Adipose tissue (tissue), 3 donors: Measurements from ENCODE around the gene LMTK3. TPM values are rescaled to one million over a fixed set of nuclear protein-coding genes. Genes with fewer than 3 reads are reported as not detected.

Source experiments
- H3K27ac ChIP-seq: one replicate; pipeline ENCODE4 v1.5.1; 2013; ENCODE audit warnings: low read depth, low read length
- WGBS, 3 donors: extraction: QIAGEN DNeasy Blood & Tissue Kit; methylation state at CpG; one replicate each; pipeline ENCODE4 v1.1.7; 2013; 5-methylcytosine and 5-hydroxymethylcytosine counted together
- polyA plus RNA-seq, 3 donors: library from polyadenylated mRNA; stranded (reverse); fragments of 200-250 nt; gene quantifications; one replicate each; pipeline ENCODE4 v1.2.3, GENCODE V29; 2013
- donor health status: healthy with polysubstance abuse.
- donor health status: Bipolar disorder and iron deficiency.
- donor health status: healthy.

Gene LMTK3
- polyA plus RNA-seq, 3 donors = 0.22 to 1.6 (median 0.22) TPM

DNA sequence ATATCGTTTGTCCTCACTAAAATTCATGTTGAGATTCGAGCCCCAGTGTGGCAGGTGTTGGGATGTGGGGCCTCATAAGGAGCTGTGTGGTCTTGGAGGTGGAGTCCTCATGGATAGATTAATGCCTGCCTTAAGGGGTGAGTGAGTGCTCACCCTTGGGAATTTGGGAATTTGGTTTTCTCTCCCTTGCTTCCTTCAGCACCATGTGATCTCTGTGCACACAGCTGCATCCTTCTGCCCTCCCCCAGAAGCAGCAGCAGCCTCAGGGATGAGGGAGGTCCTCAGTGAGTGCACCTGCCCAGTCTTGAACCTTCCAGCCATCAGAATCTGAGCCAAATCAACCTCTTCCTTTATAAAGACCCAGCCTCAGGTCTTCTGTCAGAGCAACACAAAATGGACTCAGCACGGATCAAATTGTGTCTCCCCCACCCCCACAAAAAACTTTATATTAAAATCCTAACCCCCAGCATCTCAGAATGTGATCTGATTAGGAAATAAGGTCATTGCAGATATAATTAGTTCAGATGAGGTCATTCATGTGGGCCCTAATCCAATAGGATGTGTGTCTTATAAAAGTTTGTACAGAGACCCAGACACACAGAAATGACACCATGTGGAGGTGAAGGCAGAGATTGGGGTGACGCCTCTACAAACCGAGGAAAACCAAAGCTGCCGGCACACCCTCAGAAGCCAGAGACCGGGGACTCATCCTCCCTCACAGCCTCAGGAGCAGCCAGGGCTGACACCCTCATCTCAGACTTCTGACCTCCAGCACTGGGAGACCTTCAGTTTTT lies 29.6 kb downstream of the LMTK3 start:
- WGBS, 3 donors = 59 to 75% (median 71%) methylated on average over 7 of the region's 7 CpGs
- H3K27ac ChIP-seq = no peak overlapping the region

DNA sequence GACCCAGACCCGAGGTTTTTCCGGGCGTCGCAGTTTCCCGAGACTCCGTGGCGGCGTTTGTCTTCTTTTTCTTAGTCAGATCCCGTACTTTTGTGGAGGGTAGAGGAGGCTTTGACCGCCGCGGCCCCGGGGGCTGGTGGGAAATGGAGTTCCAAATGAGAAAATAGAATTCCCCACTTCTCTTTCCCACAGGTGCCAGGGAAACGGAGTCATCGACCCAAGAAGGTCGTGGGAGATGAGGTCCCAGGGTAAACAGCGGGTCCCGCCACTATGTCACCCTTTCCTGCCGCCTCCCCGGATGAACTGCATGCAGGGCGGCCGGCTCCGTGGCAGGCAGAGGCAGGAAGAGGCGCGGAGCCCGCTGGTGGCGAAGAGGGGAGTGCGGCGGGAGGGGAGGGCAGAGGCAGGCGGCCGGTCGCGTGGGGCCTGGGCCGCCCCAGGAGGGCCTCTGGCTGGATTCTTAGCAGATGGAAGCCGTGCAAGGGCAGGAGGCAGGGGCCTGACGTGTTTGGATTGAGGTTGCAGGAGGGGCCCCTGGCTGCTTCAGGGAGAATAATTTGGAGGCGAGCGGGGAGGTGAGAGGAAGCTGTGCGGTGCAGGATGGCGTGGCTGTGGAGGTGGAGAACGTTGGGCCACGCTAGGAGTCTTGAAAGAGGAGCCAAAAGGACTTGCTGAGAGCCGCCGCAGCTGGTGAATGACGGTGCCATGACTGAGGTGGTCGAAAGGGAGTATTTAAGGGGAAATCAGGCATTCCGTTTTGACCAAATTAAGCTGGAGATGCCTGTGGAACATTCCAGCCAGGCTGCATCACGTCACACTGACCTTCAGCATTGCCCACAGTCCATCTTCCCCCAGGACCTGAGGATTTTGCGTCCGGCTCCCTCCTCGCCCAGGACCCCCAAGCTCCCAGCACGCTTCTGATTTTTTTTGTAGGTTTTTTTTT lies 30.8 kb downstream of the LMTK3 start:
- WGBS, 3 donors = 10 to 18% (median 11%) methylated on average over 49 to 52 of the region's 52 CpGs

DNA sequence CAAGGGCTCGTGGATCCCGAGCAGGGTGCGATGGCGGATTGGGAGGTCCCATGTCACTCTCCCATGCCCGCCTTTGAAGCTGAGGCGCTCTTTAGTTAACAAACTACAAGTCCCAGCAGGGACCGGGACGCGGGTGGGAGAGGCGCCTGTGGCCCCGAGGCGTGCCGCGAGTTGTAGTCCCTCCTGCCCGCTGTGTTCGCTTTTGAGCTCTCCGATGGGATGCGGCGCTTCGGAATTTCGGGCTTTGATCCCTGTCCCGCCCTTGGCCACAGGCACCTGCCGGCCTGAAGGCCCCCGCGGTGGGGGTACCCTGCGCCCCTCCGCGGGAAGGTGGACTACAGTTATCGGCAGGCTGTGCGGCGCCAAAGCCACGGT lies 31.5 kb downstream of the LMTK3 start:
- 14 to 19% (median 18%) methylated on average over 31 to 32 of the region's 32 CpGs for WGBS, 3 donors

More for the DNA sequence above, 30.8 kb downstream of the LMTK3 start:
- no peak overlapping the region for H3K27ac ChIP-seq

DNA sequence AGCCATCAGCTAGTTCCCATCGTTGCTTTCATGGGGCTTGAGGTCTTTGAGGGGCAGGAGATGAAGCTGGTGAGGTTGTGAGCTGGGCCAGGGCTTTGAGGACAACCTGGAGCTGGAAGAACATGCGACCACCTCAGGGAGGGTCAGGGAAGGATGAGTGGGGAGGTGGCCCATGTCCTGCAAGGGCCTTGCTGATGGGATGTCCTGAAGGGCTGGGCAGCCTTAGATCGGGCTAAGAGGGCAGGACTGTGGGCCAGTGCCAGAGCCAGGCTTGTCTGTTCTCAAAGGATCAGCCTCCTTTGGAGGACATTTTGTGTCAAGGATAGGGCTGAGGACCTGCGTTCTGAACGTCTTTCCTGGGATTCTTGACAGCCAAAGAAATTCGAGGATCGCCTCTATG lies 31.9 kb downstream of the LMTK3 start:
- no peak overlapping the region for H3K27ac ChIP-seq
- WGBS, 3 donors = 80 to 82% (median 81%) methylated on average over 7 of the region's 7 CpGs

More for the DNA sequence above, 31.5 kb downstream of the LMTK3 start:
- no peak overlapping the region for H3K27ac ChIP-seq

DNA sequence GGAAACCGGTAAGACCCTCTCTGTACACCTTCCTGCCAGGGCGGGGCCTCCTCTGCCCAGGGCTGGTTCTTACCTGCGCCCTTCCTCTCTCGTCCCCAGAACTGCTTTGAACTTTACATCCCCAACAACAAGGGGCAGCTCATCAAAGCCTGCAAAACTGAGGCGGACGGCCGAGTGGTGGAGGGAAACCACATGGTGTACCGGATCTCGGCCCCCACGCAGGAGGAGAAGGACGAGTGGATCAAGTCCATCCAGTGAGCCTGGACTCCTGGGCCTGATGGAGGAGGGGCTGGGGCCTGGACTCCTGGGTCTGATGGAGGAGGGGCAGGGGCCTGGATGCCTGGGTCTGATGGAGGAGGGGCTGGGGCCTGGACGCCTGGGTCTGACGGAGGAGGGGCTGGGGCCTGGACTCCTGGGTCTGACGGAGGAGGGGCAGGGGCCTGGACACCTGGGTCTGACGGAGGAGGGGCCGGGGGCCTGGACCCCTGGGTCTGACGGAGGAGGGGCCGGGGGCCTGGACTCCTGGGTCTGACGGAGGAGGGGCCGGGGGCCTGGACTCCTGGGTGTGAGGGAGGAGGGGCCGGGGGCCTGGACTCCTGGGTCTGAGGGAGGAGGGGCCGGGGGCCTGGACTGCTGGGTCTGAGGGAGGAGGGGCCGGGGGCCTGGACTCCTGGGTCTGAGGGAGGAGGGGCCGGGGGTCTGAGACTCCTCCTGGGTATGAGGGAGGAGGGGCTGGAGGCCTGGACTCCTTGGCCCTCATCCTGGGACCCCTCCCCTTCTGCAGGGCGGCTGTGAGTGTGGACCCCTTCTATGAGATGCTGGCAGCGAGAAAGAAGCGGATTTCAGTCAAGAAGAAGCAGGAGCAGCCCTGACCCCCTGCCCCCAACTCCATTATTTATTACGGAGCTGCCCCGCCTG lies 33.0 kb downstream of the LMTK3 start:
- H3K27ac ChIP-seq = no peak overlapping the region
- WGBS, 3 donors = 83 to 86% (median 84%) methylated on average over 22 to 29 of the region's 29 CpGs

DNA sequence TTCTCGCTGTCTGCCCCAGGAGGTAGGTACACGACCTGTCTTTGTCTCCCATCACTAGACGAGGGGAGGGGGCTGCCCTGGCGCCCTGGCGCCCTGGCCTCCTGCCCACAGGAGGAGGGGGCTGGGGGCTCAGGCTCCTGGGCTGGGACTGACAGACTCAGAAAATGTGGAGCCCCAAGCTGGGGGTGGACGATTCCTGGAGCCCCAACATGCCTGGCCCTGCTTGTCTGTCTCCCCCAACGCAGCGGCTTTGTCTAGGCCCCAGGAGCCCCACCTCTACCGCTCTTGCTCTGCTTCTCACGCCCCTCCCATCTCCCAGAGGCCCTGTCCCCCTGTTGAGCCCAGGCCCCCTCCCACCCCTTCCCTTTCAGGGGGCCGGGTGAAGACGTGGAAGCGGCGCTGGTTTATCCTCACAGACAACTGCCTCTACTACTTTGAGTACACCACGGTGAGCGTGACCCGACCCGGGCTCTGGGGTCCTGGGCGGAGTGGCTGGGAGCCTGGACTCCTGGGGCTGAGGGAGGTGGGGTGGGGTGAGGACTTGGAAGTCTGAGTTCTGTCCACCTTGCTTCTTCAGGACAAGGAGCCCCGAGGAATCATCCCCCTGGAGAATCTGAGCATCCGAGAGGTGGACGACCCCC lies 33.8 kb downstream of the LMTK3 start:
- H3K27ac ChIP-seq = no peak overlapping the region
- 77 to 91% (median 85%) methylated on average over 20 to 22 of the region's 22 CpGs for WGBS, 3 donors

DNA sequence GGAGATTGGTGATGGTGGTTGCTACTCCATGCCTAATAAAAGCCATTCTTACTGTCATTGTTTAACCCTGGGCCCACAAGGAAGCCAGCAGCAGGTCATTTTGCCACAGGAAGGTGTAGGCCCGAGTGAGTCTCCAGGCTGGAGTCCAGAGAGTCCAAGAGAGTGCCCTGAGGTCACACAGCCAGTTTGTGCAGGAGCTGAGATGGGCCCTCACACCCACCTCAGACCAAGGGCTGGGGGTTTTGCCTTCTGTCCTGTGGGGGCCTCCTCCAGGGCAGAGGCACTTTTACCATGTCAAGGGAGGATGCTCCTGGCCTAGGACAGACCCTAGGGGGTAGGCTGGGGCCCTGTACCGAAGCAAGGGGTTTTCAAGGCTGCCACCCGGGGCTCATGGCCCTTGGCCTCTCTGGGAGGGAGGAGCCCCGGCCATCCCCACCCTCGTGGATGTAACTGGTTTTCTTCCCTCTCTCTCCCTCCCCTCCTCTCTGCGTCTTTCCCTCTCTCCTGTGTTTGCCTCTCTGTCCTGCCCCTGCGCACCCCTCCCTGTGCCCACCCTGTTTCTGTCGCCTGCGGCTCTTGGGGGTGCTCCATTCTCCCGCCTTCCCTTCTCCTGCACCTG lies 34.5 kb downstream of the LMTK3 start:
- H3K27ac ChIP-seq = no peak overlapping the region
- 74 to 82% (median 76%) methylated on average over 10 of the region's 10 CpGs for WGBS, 3 donors

DNA sequence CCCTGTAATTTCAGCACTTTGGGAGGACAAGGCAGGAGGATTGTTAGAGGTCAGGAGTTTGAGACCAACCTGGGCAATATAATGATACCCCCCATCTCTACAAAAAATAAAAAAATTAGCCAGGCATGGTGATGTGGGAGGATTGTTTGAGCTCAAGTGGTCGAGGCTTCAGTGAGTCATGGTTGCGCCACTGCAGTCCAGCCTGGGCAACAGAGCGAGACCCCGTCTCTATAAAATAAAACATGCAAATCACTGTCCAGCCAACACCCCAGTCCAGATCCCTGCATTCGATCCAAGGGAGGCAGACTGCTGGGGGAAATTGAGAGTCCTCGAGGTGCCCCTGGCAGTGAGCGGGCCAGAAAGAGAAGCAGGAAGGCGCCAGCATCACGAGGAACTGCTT lies 35.5 kb downstream of the LMTK3 start:
- WGBS, 3 donors = 84 to 88% (median 86%) methylated on average over 9 of the region's 9 CpGs
- H3K27ac ChIP-seq = no peak overlapping the region

DNA sequence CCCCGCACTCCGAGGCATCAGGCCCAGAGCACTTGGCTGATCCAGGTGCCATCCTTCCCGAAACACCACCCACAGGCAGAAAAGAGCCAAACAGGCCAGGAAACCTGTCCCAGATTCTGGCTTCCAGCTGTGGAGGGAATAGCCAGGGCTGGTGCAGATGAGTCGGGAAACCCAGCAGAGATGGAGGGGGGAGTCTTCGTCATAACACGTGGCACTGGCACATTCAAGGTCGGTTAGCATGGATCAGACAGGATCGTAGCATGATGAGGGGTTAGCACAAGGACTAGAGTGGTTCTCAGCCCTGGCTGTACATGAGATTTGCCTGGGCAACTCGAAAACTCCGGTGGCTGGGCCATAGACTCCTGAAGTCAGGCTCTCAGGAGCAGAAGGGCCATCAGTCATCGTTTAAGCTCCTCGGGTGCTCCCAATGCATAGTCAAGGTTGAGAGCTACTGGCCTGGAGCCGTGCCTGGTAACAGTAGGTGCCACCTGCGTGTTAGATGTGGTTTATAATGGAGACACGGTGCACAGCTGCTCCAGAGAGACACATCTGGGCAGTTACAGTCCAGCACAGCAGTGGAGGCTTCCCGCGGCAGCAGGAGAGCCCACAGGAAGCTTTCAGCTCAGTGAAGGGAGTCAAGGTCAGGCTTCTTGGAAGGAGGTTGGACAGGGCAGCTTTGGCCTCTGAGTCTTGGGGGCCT lies 36.1 kb downstream of the LMTK3 start:
- H3K27ac ChIP-seq = no peak overlapping the region
- WGBS, 3 donors = 78 to 89% (median 87%) methylated on average over 17 of the region's 17 CpGs

DNA sequence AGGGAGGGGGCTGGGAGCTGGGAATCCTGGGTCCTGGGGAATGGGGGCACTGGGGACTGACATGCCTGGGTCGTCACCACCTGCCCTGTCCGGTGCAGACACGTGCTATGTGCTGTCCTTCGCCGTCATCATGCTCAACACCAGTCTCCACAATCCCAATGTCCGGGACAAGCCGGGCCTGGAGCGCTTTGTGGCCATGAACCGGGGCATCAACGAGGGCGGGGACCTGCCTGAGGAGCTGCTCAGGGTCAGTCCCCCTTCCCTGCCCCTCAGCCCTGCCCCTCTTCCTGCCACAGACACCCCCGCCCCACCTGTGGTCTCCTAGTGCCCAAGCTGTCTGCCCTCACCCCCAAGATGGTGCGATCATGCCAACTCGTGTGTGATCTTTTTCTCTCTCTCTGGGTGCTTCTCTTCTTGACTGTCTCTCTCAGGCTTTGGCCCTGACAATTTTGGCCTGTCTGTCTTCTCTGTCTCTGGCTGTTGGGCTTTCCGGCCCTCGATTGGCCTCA lies 37.5 kb downstream of the LMTK3 start:
- no peak overlapping the region for H3K27ac ChIP-seq

DNA sequence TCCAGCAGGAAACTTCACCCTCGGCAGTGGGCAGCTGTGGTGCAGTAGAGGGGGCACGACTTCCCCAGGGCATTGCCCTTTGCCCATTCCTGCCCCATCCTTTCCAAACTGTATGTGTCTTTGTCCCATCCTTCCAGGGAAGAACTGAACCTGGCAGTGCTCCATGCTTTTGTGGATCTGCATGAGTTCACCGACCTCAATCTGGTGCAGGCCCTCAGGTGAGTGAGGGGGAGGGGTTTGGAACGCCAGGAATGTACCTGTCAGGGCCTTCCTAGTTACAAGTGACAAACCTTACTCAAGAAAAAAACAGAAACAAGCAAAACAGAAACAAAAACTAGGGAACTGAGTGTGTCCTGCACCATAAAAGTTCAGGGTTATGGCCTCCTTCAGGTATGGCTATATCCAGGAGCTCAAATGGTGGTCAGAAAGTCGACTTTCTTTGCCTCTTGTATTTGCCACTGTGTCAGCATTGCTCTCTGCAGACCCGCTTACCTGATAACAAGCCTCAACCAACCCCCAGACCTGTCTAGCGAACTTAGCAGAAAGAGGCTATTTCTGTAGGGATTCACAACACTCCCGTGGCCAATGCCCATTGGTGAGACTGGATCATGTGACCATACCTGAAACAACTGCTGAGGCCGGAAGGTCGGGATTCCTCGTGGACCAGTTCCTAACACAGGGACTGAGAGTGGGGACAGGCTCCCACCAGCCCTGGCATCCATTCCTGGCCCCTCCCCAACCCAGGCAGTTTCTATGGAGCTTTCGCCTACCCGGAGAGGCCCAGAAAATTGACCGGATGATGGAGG lies 38.3 kb downstream of the LMTK3 start:
- no peak overlapping the region for H3K27ac ChIP-seq
- WGBS, 3 donors = 82 to 88% (median 87%) methylated on average over 14 of the region's 14 CpGs

More for the DNA sequence above, 37.5 kb downstream of the LMTK3 start:
- 85 to 92% (median 91%) methylated on average over 13 to 16 of the region's 16 CpGs for WGBS, 3 donors

DNA sequence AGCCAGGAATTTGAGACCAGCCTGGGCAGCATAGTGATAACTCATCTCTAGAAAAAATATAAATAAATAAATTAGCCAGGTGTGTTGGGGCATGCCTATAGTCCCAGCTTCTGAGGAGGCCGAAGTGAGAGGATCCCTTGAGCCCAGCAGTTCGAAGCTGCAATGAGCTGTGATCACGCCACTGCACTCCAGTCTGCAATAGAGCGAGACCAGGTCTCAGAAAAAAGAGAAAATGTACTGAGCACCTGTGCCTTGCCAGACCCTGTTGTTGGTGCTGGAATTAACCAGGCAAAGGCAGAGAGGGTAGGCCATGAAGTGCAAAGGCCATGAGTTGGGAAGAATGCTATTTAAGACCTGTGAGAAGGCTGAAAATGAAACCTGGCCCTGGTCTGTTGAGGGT lies 39.8 kb downstream of the LMTK3 start:
- no peak overlapping the region for H3K27ac ChIP-seq
- 94 to 97% (median 96%) methylated on average over 4 of the region's 4 CpGs for WGBS, 3 donors

DNA sequence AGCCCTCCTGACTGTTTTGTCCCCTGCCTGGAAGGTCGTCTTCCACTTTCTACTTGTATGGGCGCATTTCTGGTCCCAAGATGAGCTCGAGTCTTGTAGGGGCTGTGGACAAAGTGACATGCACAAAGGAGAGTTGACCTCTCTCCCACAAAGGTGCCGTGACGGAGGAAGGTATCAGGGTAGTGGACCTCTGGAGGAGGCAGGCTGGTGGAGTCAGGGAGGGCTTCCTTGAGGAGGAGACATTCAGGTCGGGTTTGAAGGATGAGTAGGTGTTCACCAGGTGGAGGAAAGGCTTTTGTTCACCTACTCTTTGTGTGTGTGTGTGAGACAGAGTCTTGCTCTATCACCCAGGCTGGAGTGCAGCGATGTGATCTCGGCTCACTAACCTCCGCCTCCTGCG lies 40.8 kb downstream of the LMTK3 start:
- H3K27ac ChIP-seq = no peak overlapping the region
- 89 to 92% (median 91%) methylated on average over 10 of the region's 10 CpGs for WGBS, 3 donors

DNA sequence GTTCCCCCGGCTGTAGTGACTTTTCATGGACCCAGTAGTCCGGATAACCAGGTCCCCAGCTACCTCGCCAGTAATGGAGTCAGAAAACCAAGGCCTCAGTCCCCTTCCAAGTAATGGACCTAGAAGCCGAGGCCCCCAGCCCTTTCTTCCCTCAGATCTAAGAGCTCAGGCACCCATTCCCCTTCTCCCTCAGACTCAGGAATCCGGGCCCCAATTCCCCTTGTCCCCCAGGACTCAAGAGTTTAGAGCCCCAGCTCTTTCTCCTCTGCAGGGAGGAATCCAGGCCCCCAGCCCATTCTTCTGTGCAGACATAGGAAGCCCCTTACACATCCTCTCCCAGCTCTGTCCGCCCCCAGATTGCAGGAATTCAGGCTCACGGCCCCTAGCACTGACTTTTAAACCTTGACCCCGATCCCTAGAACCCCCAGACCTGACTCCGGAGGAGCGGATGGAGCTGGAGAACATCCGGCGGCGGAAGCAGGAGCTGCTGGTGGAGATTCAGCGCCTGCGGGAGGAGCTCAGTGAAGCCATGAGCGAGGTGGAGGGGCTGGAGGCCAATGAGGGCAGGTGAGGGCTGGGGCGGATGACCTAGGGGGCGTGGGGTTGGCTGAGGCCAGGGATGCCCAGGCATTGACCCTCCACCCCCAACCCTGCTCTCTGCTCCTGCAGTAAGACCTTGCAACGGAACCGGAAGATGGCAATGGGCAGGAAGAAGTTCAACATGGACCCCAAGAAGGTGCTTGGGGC lies 41.5 kb downstream of the LMTK3 start:
- 46 to 54% (median 51%) methylated on average over 20 of the region's 20 CpGs for WGBS, 3 donors
- H3K27ac ChIP-seq = no peak overlapping the region

DNA sequence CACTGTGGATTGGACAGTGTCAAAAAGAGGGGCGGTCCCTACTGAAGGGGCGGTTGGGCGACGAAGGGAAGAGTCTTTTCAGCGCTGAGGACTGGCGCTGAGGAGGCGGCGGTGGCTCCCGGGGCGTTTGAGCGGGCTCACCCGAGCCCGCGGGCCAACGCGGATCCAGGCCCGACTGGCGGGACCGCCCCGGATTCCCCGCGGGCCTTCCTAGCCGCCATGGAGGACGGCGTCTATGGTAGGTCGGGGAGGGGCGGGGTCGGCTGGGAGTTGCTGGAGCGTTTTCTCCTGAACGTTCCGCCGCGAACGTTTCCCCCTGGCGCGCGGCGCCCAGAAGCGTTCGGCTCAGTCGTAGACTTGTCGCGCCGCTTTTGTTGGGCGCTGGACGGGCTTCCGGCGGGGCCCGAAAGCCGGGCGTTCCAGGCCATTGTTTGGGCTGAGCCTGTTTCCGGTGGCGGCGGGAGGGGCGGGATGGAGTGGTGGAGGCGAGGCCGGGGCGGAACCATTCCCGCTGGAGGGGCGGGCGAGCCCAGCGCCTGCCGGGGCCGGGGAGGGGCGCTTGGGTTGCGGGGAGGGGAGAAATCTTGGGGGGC lies 42.2 kb downstream of the LMTK3 start, which contains the start of gene CYTH2:
CYTH2 (plus strand) TSS at position 81 of the 593 bp plus-strand sequence; CDS start at position 220, 139 bp downstream.
- WGBS, 3 donors = 0 to 1% (median 1%) methylated on average over 54 to 66 of the region's 66 CpGs
- H3K27ac ChIP-seq = peak within 1 kb of the TSS; percentile 13
